ENCODE data around the gene ANKMY1. TPM values are rescaled to one million over a fixed set of nuclear protein-coding genes. Genes with fewer than 3 reads are reported as not detected.

ANKMY1 gene
- total and polyA plus RNA-seq, 2 donors (not counting 1 experiment from before 2014, with no cell fraction given): 51.7 to 72.1 TPM

GRCh38 chr2:240443891-240444301, 113.9 kb downstream of the ANKMY1 start:
- intact Hi-C loops (cut with micrococcal nuclease): no loop called here
- Histone ChIP-seq H4K20me1 (ENCODE audit: control insufficient read depth, insufficient read depth, low read length, poor library complexity, severe bottlenecking) (no peaks in the 10 kb centered on the region), H3K4me3 (ENCODE audit: control extremely low read depth in 1 of 5, extremely low read depth in 1 of 5, insufficient read depth in 1 of 5, low read depth in 2 of 5, low read length in 4 of 5) (no peak overlapping the region), H2AFZ (ENCODE audit: insufficient read depth, low read depth, low read length, poor library complexity, severe bottlenecking) (no peak overlapping the region), H3K9ac (ENCODE audit: low read length) (no peak overlapping the region), H3K4me1 (ENCODE audit: control insufficient read depth in 2 of 2, insufficient read depth in 2 of 2, low read length in 2 of 2) (no peaks in the 10 kb centered on the region), H3K4me2 (replicated peaks; ENCODE audit: low read depth, low read length, poor library complexity, severe bottlenecking) (no peak overlapping the region), H3K79me2 (ENCODE audit: control insufficient read depth, insufficient read depth, low read length) (no peaks in the 10 kb centered on the region), H3K36me3 (replicated peaks in 1 of 2; ENCODE audit: control extremely low read depth in 1 of 2, control insufficient read depth in 1 of 2, extremely low read depth in 1 of 2, insufficient read depth in 2 of 2, low read length in 1 of 2) (no peaks in the 10 kb centered on the region), H3K27ac (ENCODE audit: low read length in 2 of 2) (no peak overlapping the region), H3K27me3 (replicated peaks in 1 of 4; ENCODE audit: control extremely low read depth in 1 of 4, control insufficient read depth in 3 of 4, insufficient read depth in 4 of 4, low read length in 3 of 4) (peaks cover 0 to 19% (median 0%) of the 10 kb centered on the region in 4 experiments), H3K9me3 (ENCODE audit: control extremely low read depth in 1 of 3, control insufficient read depth in 2 of 3, insufficient read depth in 1 of 3, low read length in 2 of 3) (no peaks in the 10 kb centered on the region)
- ChIA-PET POLR2A (no interaction called here), CTCF (no interaction called here)
- H3K27me3 Mint-ChIP-seq: peaks cover 6% of the 10 kb centered on the region
- H3K4me3 Mint-ChIP-seq: no peak overlapping the region
- no peaks in the 10 kb centered on the region for H3K4me1 Mint-ChIP-seq
- no peak overlapping the region for H3K27ac Mint-ChIP-seq
- TF ChIP-seq EZH2 (IDR thresholded peaks at IDR 0.05; ENCODE audit: borderline replicate concordance, insufficient read depth, low read depth, low read length, poor library complexity, severe bottlenecking): no peak
- TF ChIP-seq, protein P1, sequence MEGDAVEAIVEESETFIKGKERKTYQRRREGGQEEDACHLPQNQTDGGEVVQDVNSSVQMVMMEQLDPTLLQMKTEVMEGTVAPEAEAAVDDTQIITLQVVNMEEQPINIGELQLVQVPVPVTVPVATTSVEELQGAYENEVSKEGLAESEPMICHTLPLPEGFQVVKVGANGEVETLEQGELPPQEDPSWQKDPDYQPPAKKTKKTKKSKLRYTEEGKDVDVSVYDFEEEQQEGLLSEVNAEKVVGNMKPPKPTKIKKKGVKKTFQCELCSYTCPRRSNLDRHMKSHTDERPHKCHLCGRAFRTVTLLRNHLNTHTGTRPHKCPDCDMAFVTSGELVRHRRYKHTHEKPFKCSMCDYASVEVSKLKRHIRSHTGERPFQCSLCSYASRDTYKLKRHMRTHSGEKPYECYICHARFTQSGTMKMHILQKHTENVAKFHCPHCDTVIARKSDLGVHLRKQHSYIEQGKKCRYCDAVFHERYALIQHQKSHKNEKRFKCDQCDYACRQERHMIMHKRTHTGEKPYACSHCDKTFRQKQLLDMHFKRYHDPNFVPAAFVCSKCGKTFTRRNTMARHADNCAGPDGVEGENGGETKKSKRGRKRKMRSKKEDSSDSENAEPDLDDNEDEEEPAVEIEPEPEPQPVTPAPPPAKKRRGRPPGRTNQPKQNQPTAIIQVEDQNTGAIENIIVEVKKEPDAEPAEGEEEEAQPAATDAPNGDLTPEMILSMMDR (IDR thresholded peaks at IDR 0.05): no peak
- no peaks in the 10 kb centered on the region for H3K9me3 Mint-ChIP-seq (ENCODE audit: insufficient read depth)
- 97% methylated on average over 17 of the region's 17 CpGs for WGBS (ENCODE audit: insufficient coverage)
- DNase-seq: no peak
- ATAC-seq (ENCODE audit: low read depth): no peak

DNA sequence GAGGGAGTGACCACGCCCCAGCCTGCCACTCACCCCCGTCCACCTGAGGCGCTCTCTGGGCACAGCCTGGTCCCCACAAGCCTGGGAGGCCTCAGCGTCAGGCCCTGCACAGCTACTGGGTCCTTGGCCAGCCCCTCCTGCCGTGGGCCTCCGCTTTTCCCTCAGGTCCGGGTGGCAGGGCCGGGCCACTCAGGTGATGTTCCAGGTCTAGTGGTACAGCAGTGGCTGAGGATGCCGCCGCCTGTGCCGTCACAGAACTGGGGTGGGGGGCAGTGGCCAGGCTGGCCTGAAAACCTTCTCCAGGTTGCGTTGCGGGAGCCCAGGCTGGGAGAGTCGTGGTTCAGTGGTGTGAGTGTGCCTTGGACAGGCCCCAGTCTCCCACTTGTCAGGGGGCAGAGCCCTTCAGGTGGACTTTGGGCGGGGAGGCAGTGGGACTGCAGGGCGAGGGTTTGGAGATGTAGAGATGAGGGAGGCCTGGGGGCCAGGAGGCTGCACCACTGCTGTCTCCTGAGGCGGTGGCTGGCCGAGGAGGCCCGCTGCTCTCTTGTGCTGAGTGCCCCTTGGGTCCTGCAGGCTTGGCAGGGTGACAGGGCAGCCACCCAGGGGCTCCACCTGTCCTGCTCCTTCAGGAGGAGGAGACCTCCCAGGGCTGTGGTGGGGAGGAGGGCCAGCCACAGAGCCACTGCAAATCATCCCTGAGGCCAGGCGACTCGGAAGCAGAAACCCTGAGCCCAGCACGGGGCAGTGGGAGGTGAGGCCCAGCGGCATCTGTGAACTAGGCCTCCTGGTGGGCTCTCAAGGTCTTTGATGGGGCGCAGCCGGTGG, 114.7 kb downstream of the ANKMY1 start:
- Histone ChIP-seq H3K4me2 (replicated peaks; ENCODE audit: low read depth, low read length, poor library complexity, severe bottlenecking) (no peak overlapping the region), H3K9me3 (ENCODE audit: control extremely low read depth in 1 of 3, control insufficient read depth in 2 of 3, insufficient read depth in 1 of 3, low read length in 2 of 3) (peaks cover 0 to 1% (median 0%) of the 10 kb centered on the region in 3 donors), H3K9ac (ENCODE audit: low read length) (no peak overlapping the region), H3K4me3 (ENCODE audit: control extremely low read depth in 1 of 5, extremely low read depth in 1 of 5, insufficient read depth in 1 of 5, low read depth in 2 of 5, low read length in 4 of 5) (no peak overlapping the region), H4K20me1 (ENCODE audit: control insufficient read depth, insufficient read depth, low read length, poor library complexity, severe bottlenecking) (peaks cover 6% of the 10 kb centered on the region), H3K27me3 (replicated peaks in 1 of 4; ENCODE audit: control extremely low read depth in 1 of 4, control insufficient read depth in 3 of 4, insufficient read depth in 4 of 4, low read length in 3 of 4) (peaks cover 0 to 24% (median under 1%) of the 10 kb centered on the region in 4 experiments), H3K4me1 (ENCODE audit: control insufficient read depth in 2 of 2, insufficient read depth in 2 of 2, low read length in 2 of 2) (peaks cover 3 to 4% of the 10 kb centered on the region in 2 donors), H3K27ac (ENCODE audit: low read length in 2 of 2) (no peak overlapping the region), H2AFZ (ENCODE audit: insufficient read depth, low read depth, low read length, poor library complexity, severe bottlenecking) (no peak overlapping the region), H3K36me3 (replicated peaks in 1 of 2; ENCODE audit: control extremely low read depth in 1 of 2, control insufficient read depth in 1 of 2, extremely low read depth in 1 of 2, insufficient read depth in 2 of 2, low read length in 1 of 2) (no peaks in the 10 kb centered on the region), H3K79me2 (ENCODE audit: control insufficient read depth, insufficient read depth, low read length) (no peaks in the 10 kb centered on the region)
- POLR2A ChIA-PET: no interaction called here
- Mint-ChIP-seq H3K4me1 (peaks cover 3% of the 10 kb centered on the region), H3K9me3 (ENCODE audit: insufficient read depth) (no peaks in the 10 kb centered on the region), H3K4me3 (no peak overlapping the region), H3K27ac (no peak overlapping the region), H3K27me3 (peaks cover 10% of the 10 kb centered on the region)
- CTCF ChIA-PET: no interaction called here
- no peak for DNase-seq
- 91% methylated on average over 22 of the region's 25 CpGs for WGBS (ENCODE audit: insufficient coverage)
- TF ChIP-seq, protein P1 (IDR thresholded peaks at IDR 0.05): no peak
- TF ChIP-seq EZH2 (IDR thresholded peaks at IDR 0.05; ENCODE audit: borderline replicate concordance, insufficient read depth, low read depth, low read length, poor library complexity, severe bottlenecking): no peak
- ATAC-seq (ENCODE audit: low read depth): no peak
- intact Hi-C loops (cut with micrococcal nuclease): no loop called here
